Trophoblast cell (in vitro differentiated cells and primary cell): ENCODE measurements around the gene SOX2.

Source experiments
- DNase-seq, 2 donors: peaks; one replicate each; pipeline ENCODE4 v3.0.0-alpha.2; 2016
- H2AFZ ChIP-seq: 2 replicates; pipeline ENCODE4 v1.6.1; 2013; ENCODE audit warnings: low read length, moderate library complexity, mild to moderate bottlenecking; ENCODE audit not compliant: insufficient read depth, poor library complexity
- H2AK5ac ChIP-seq: 2 replicates; pipeline ENCODE4 v1.6.1; 2013; ENCODE audit warnings: mild to moderate bottlenecking, low read length
- H2BK120ac ChIP-seq: 2 replicates; pipeline ENCODE4 v1.6.1; 2013; ENCODE audit warnings: low read length, mild to moderate bottlenecking, moderate library complexity; ENCODE audit not compliant: insufficient read depth, poor library complexity
- H2BK12ac ChIP-seq: 2 replicates; pipeline ENCODE4 v1.6.1; 2013; ENCODE audit warnings: mild to moderate bottlenecking, low read length, moderate library complexity
- H2BK5ac ChIP-seq: 2 replicates; pipeline ENCODE4 v1.6.1; 2013; ENCODE audit warnings: low read length, low read depth, moderate library complexity, mild to moderate bottlenecking; ENCODE audit not compliant: poor library complexity
- H3K14ac ChIP-seq: 2 replicates; pipeline ENCODE4 v1.6.1; 2013; ENCODE audit warnings: mild to moderate bottlenecking, low read length
- H3K18ac ChIP-seq: 2 replicates; pipeline ENCODE4 v1.6.1; 2013; ENCODE audit warnings: mild to moderate bottlenecking, low read length
- H3K23ac ChIP-seq: 2 replicates; pipeline ENCODE4 v1.6.1; 2013; ENCODE audit warnings: low read length
- H3K27ac ChIP-seq: 2 replicates; pipeline ENCODE4 v1.5.1; 2013; ENCODE audit warnings: low read depth, mild to moderate bottlenecking, inconsistent platforms, low read length, moderate library complexity
- H3K27me3 ChIP-seq: 2 replicates; pipeline ENCODE4 v1.6.1; 2013; ENCODE audit warnings: inconsistent platforms, mild to moderate bottlenecking, low read length, moderate library complexity; ENCODE audit not compliant: insufficient read depth
- H3K36me3 ChIP-seq, 2 experiments: 1 replicate in 1 of 2; 2 replicates in 1 of 2; pipeline ENCODE4 v1.6.1; 2013; ENCODE audit warnings: low read length in 2 of 2, mild to moderate bottlenecking in 2 of 2, moderate library complexity in 1 of 2; ENCODE audit not compliant: insufficient read depth in 2 of 2, control insufficient read depth in 1 of 2
- H3K4ac ChIP-seq: 2 replicates; pipeline ENCODE4 v1.6.1; 2013; ENCODE audit warnings: low read depth, mild to moderate bottlenecking, low read length, moderate library complexity
- H3K4me1 ChIP-seq, 2 experiments: 1 replicate in 1 of 2; 2 replicates in 1 of 2; pipeline ENCODE4 v1.6.1; 2013; ENCODE audit warnings: low read length in 2 of 2, mild to moderate bottlenecking in 2 of 2, moderate library complexity in 1 of 2; ENCODE audit not compliant: insufficient read depth in 2 of 2, control insufficient read depth in 1 of 2
- H3K4me2 ChIP-seq: 2 replicates; pipeline ENCODE4 v1.6.1; 2013; ENCODE audit warnings: inconsistent platforms, mild to moderate bottlenecking, low read length, moderate library complexity
- H3K4me3 ChIP-seq: 2 replicates; pipeline ENCODE4 v1.5.1; 2013; ENCODE audit warnings: mild to moderate bottlenecking, low read depth, low read length, inconsistent platforms
- H3K79me1 ChIP-seq: one replicate; pipeline ENCODE4 v1.6.1; 2013; ENCODE audit warnings: low read length
- H3K79me2 ChIP-seq: 2 replicates; pipeline ENCODE4 v1.6.1; 2013; ENCODE audit warnings: low read length, mild to moderate bottlenecking; ENCODE audit not compliant: control insufficient read depth, insufficient read depth, poor library complexity
- H3K9ac ChIP-seq: 2 replicates; pipeline ENCODE4 v1.6.1; 2013; ENCODE audit warnings: mild to moderate bottlenecking, low read length
- H3K9me3 ChIP-seq: 2 replicates; pipeline ENCODE4 v1.6.1; 2013; ENCODE audit warnings: low read depth, mild to moderate bottlenecking, control low read depth, inconsistent platforms, low read length; ENCODE audit not compliant: insufficient read depth
- H4K12ac ChIP-seq: 2 replicates; pipeline ENCODE4 v1.6.1; 2013; ENCODE audit warnings: low read depth, mild to moderate bottlenecking, low read length, moderate library complexity
- H4K8ac ChIP-seq: 2 replicates; pipeline ENCODE4 v1.6.1; 2013; ENCODE audit warnings: low read depth, mild to moderate bottlenecking, low read length, moderate library complexity
- H4K91ac ChIP-seq: one replicate; pipeline ENCODE4 v1.6.1; 2013; ENCODE audit warnings: low read depth, mild to moderate bottlenecking, low read length, moderate library complexity
- WGBS: extraction: QIAGEN DNeasy Blood & Tissue Kit; methylation state at CpG from one replicate; pipeline ENCODE4 v1.1.7; 2013; ENCODE audit warnings: missing lambda C conversion rate; ENCODE audit not compliant: insufficient read length, insufficient coverage; ENCODE audit errors: extremely low coverage; 5-methylcytosine and 5-hydroxymethylcytosine counted together

The SOX2 gene

DNA sequence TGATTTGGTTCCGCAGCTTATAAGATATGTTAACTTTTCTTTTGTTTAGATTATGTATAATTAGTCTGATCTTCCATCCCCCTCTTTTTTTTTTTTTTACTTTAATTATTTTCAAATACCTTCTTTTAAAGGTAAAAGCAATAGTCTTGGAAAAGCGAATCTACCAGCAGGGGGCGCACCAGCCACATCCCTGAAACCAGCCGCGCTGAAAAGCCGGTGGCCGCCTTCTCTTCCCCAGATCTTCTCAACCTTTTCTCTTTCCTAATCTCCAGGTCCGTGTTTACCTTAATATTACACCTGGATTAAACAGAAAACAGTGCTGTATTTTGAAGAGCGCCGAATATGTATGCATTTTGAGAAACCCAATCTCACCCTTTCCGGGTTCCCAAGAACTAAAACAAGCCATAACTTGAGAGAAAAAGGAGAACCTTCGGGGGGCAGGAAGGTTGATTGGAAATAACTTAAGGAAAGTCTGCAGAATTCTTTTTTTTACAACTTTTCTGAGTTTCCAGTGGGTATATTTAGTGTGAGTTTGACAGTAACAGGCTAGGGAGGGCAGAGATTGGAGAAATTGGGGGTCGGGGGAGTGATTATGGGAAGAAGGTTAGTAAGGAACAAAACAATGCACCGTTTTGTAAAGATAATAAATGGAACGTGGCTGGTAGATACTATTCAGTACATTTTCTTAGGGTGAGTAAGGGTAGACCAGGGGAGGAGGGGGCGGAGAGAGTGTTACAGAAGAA, 2.0 kb upstream of the SOX2 start:
- Histone ChIP-seq H3K18ac (no peak overlapping the region), H4K12ac (no peak overlapping the region), H3K23ac (no peak overlapping the region), H3K36me3 (no peaks in the 10 kb centered on the region), H3K79me2 (no peaks in the 10 kb centered on the region), H3K9ac (no peak overlapping the region), H2BK5ac (no peak overlapping the region), H3K4me1 (peaks cover 12 to 16% of the 10 kb centered on the region in 2 experiments), H4K91ac (no peak overlapping the region), H3K79me1 (no peaks in the 10 kb centered on the region), H2AFZ (no peak overlapping the region), H3K27ac (no peak overlapping the region), H3K14ac (no peak overlapping the region), H3K4me3 (no peak overlapping the region), H4K8ac (no peak overlapping the region), H2BK120ac (no peak overlapping the region), H3K27me3 (peaks cover 24% of the 10 kb centered on the region), H3K4ac (no peak overlapping the region), H2BK12ac (no peak overlapping the region), H3K4me2 (peak overlapping the region; percentile 29), H3K9me3 (peaks cover 3% of the 10 kb centered on the region), H2AK5ac (no peak overlapping the region)
- no CpG with 5 or more reads among the region's 16 CpGs for WGBS
- peak; percentile 62 to 85 for DNase-seq

DNA sequence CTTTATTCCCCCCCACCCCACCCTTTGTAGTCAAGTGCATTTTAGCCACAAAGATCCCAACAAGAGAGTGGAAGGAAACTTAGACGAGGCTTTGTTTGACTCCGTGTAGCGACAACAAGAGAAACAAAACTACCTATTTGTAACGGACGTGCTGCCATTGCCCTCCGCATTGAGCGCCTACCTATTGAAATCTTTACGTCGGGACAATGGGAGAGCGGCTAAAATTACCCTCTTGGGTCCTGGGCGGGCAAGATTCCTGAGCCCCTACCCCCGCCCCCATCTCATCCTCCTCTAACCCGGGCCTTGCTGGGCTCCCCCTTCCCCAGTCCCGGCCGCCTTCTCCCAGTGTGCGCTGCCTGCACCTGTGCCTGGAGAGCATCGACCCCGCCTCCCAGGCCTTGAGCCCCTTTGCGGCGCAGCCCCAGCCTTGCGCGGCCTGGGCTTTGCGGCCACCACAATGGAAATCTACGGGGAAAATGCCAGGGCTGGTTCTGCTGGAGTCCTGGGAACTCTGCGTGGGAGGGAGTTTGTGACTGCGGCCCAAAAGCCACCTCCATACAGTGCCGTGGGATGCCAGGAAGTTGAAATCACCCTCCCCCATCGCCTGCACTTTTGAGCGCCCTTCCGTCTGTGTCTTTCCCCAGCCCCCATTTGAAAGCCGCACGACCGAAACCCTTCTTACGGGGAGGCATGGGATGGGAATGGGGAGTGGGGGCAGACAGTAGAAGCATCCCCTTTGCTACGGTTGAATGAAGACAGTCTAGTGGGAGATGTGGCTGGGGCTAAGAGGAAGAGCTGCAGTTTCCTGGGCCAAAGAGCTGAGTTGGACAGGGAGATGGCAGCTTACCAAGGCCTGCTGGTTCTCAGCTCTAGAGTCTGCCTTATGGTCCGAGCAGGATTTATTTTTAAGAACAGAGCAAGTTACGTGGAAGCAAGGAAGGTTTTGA, 1.1 kb upstream of the SOX2 start:
- no peak overlapping the region for H2AK5ac ChIP-seq
- H3K79me2 ChIP-seq = no peaks in the 10 kb centered on the region
- no peak overlapping the region for H2BK12ac ChIP-seq
- peaks cover 12 to 16% of the 10 kb centered on the region in 2 experiments for H3K4me1 ChIP-seq
- no peak overlapping the region for H2BK5ac ChIP-seq
- no peak for DNase-seq
- no peaks in the 10 kb centered on the region for H3K36me3 ChIP-seq
- H2AFZ ChIP-seq = no peak overlapping the region
- H3K27me3 ChIP-seq = peaks cover 20% of the 10 kb centered on the region
- no peak overlapping the region for H3K4me3 ChIP-seq
- peaks cover 3% of the 10 kb centered on the region for H3K9me3 ChIP-seq
- H3K18ac ChIP-seq = no peak overlapping the region
- peak overlapping the region; percentile 62 for H3K4me2 ChIP-seq
- H3K9ac ChIP-seq = no peak overlapping the region
- no peak overlapping the region for H4K12ac ChIP-seq
- H3K23ac ChIP-seq = no peak overlapping the region
- no peak overlapping the region for H3K27ac ChIP-seq
- H4K91ac ChIP-seq = no peak overlapping the region
- H4K8ac ChIP-seq = no peak overlapping the region
- H3K14ac ChIP-seq = no peak overlapping the region
- no peak overlapping the region for H2BK120ac ChIP-seq
- no CpG with 5 or more reads among the region's 37 CpGs for WGBS
- H3K4ac ChIP-seq = no peak overlapping the region
- no peaks in the 10 kb centered on the region for H3K79me1 ChIP-seq

DNA sequence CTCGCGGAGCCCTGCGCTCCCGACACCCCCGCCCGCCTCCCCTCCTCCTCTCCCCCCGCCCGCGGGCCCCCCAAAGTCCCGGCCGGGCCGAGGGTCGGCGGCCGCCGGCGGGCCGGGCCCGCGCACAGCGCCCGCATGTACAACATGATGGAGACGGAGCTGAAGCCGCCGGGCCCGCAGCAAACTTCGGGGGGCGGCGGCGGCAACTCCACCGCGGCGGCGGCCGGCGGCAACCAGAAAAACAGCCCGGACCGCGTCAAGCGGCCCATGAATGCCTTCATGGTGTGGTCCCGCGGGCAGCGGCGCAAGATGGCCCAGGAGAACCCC, 464 bp downstream of the SOX2 start:
- Histone ChIP-seq H3K14ac (no peak overlapping the region), H2AFZ (no peak overlapping the region), H2AK5ac (no peak overlapping the region), H3K23ac (no peak overlapping the region), H3K4me2 (peak overlapping the region; percentile 98), H3K27ac (no peak overlapping the region), H2BK120ac (no peak overlapping the region), H2BK12ac (no peak overlapping the region), H3K4ac (no peak overlapping the region), H4K12ac (no peak overlapping the region), H3K4me3 (peak overlapping the region; percentile 72), H4K8ac (no peak overlapping the region), H3K27me3 (peaks cover 23% of the 10 kb centered on the region), H2BK5ac (no peak overlapping the region), H4K91ac (no peak overlapping the region), H3K18ac (no peak overlapping the region), H3K4me1 (peaks cover 12 to 16% of the 10 kb centered on the region in 2 experiments), H3K9ac (no peak overlapping the region), H3K9me3 (peaks cover 3% of the 10 kb centered on the region), H3K36me3 (no peaks in the 10 kb centered on the region), H3K79me1 (no peaks in the 10 kb centered on the region), H3K79me2 (no peaks in the 10 kb centered on the region)
- no peak for DNase-seq
- whole genome bisulfite sequencing = no CpG with 5 or more reads among the region's 44 CpGs

DNA sequence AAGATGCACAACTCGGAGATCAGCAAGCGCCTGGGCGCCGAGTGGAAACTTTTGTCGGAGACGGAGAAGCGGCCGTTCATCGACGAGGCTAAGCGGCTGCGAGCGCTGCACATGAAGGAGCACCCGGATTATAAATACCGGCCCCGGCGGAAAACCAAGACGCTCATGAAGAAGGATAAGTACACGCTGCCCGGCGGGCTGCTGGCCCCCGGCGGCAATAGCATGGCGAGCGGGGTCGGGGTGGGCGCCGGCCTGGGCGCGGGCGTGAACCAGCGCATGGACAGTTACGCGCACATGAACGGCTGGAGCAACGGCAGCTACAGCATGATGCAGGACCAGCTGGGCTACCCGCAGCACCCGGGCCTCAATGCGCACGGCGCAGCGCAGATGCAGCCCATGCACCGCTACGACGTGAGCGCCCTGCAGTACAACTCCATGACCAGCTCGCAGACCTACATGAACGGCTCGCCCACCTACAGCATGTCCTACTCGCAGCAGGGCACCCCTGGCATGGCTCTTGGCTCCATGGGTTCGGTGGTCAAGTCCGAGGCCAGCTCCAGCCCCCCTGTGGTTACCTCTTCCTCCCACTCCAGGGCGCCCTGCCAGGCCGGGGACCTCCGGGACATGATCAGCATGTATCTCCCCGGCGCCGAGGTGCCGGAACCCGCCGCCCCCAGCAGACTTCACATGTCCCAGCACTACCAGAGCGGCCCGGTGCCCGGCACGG, 991 bp downstream of the SOX2 start:
- H3K79me2 ChIP-seq = no peaks in the 10 kb centered on the region
- H3K18ac ChIP-seq = no peak overlapping the region
- no peak overlapping the region for H4K91ac ChIP-seq
- peak; percentile 62 to 75 for DNase-seq
- H2AK5ac ChIP-seq = no peak overlapping the region
- peak overlapping the region; percentile 98 for H3K4me2 ChIP-seq
- peak overlapping the region; percentile 72 for H3K4me3 ChIP-seq
- H2AFZ ChIP-seq = no peak overlapping the region
- H3K9me3 ChIP-seq = peaks cover 3% of the 10 kb centered on the region
- peaks cover 23% of the 10 kb centered on the region for H3K27me3 ChIP-seq
- WGBS = no CpG with 5 or more reads among the region's 65 CpGs
- H2BK5ac ChIP-seq = no peak overlapping the region
- peaks cover 12 to 16% of the 10 kb centered on the region in 2 experiments for H3K4me1 ChIP-seq
- H4K12ac ChIP-seq = no peak overlapping the region
- H3K79me1 ChIP-seq = no peaks in the 10 kb centered on the region
- no peak overlapping the region for H3K14ac ChIP-seq
- H3K27ac ChIP-seq = no peak overlapping the region
- no peak overlapping the region for H3K9ac ChIP-seq
- peak overlapping the region; percentile 30 for H3K23ac ChIP-seq
- H2BK12ac ChIP-seq = no peak overlapping the region
- H4K8ac ChIP-seq = no peak overlapping the region
- H2BK120ac ChIP-seq = no peak overlapping the region
- no peak overlapping the region for H3K4ac ChIP-seq
- no peaks in the 10 kb centered on the region for H3K36me3 ChIP-seq
